ENCODE data around the gene CCDC47. TPM values are rescaled to one million over a fixed set of nuclear protein-coding genes. Genes with fewer than 3 reads are reported as not detected.

The CCDC47 gene
- total and polyA plus RNA-seq, 2 of the 13 experiments (the other 11 are each of a cell fraction or from before 2014, with no cell fraction given) = 59.3 to 99.5 TPM

- TF ChIP-seq AGO2 (optimal IDR thresholded peaks at IDR 0.05; ENCODE audit: low read depth, low read length) (no peak), KDM2A (CRISPR knock-in tag; IDR thresholded peaks at IDR 0.05; ENCODE audit: borderline replicate concordance, low read depth) (no peak), ARNT2 (CRISPR knock-in tag; IDR thresholded peaks at IDR 0.05; ENCODE audit: low read depth) (no peak), ZNF232 (CRISPR knock-in tag; IDR thresholded peaks at IDR 0.05; ENCODE audit: borderline replicate concordance) (no peak), ZNF790 (CRISPR knock-in tag; IDR thresholded peaks at IDR 0.05; ENCODE audit: borderline replicate concordance) (no peak), ZNF264 (CRISPR knock-in tag; IDR thresholded peaks at IDR 0.05) (no peak), BRCA1 (CRISPR knock-in tag; IDR thresholded peaks at IDR 0.05) (no peak), BRD4 (CRISPR knock-in tag; IDR thresholded peaks at IDR 0.05) (no peak), TRAFD1 (CRISPR knock-in tag; IDR thresholded peaks at IDR 0.05; ENCODE audit: borderline replicate concordance) (no peak), ZFP36L1 (CRISPR knock-in tag; IDR thresholded peaks at IDR 0.05) (no peak), RARA (CRISPR knock-in tag; IDR thresholded peaks at IDR 0.05) (no peak), FOXJ3 (CRISPR knock-in tag; IDR thresholded peaks at IDR 0.05; ENCODE audit: borderline replicate concordance) (no peak), ZNF709 (CRISPR knock-in tag; IDR thresholded peaks at IDR 0.05) (no peak), MED13 (CRISPR knock-in tag; IDR thresholded peaks at IDR 0.05) (no peak), ZNF597 (CRISPR knock-in tag; IDR thresholded peaks at IDR 0.05) (no peak)
- TF ChIP-seq, protein P1, sequence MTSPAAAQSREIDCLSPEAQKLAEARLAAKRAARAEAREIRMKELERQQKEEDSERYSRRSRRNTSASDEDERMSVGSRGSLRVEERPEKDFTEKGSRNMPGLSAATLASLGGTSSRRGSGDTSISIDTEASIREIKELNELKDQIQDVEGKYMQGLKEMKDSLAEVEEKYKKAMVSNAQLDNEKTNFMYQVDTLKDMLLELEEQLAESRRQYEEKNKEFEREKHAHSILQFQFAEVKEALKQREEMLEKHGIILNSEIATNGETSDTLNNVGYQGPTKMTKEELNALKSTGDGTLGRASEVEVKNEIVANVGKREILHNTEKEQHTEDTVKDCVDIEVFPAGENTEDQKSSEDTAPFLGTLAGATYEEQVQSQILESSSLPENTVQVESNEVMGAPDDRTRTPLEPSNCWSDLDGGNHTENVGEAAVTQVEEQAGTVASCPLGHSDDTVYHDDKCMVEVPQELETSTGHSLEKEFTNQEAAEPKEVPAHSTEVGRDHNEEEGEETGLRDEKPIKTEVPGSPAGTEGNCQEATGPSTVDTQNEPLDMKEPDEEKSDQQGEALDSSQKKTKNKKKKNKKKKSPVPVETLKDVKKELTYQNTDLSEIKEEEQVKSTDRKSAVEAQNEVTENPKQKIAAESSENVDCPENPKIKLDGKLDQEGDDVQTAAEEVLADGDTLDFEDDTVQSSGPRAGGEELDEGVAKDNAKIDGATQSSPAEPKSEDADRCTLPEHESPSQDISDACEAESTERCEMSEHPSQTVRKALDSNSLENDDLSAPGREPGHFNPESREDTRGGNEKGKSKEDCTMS (CRISPR knock-in tag; conservative IDR thresholded peaks at IDR 0.05) = no peak
- TF ChIP-seq, protein P2, sequence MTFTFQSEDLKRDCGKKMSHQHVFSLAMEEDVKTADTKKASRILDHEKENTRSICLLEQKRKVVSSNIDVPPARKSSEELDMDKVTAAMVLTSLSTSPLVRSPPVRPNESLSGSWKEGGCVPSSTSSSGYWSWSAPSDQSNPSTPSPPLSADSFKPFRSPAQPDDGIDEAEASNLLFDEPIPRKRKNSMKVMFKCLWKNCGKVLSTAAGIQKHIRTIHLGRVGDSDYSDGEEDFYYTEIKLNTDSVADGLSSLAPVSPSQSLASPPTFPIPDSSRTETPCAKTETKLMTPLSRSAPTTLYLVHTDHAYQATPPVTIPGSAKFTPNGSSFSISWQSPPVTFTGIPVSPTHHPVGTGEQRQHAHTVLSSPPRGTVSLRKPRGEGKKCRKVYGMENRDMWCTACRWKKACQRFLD (CRISPR knock-in tag; IDR thresholded peaks at IDR 0.05; ENCODE audit: borderline replicate concordance) = no peak
Measured at GRCh38 chr17:63741143-63741407, 32.3 kb downstream of the CCDC47 start (continued).
